CD14-positive monocyte (primary cell): ENCODE results near the gene PICK1. TPM values are rescaled to one million over a fixed set of nuclear protein-coding genes. Genes with fewer than 3 reads are reported as not detected.

ENCODE experiments used
- DNase-seq, 3 donors: peaks; one replicate each; pipeline ENCODE4 v3.0.0-alpha.2; 2011 to 2022
- H2AFZ ChIP-seq: 2 replicates; pipeline ENCODE4 v1.6.0; 2012; ENCODE audit warnings: mild to moderate bottlenecking, low read depth, low read length, inconsistent platforms; ENCODE audit not compliant: insufficient read depth, poor library complexity, severe bottlenecking
- H3K27ac ChIP-seq, 2 donors: 1 replicate in 1 of 2; 2 replicates in 1 of 2; pipeline ENCODE4 v1.5.1; 2012 to 2013; ENCODE audit warnings: low read length in 2 of 2, control low read depth in 1 of 2, inconsistent platforms in 1 of 2, low read depth in 1 of 2, mild to moderate bottlenecking in 1 of 2
- H3K27me3 ChIP-seq, 2 donors: one replicate each; pipeline versions ENCODE4 v1.6.0 to v1.6.1; 2011 to 2013; ENCODE audit warnings: low read length in 2 of 2; ENCODE audit not compliant: control insufficient read depth in 2 of 2, insufficient read depth in 2 of 2
- H3K36me3 ChIP-seq, 2 donors: replicated peaks in 1 of 2; 1 replicate in 1 of 2; 2 replicates in 1 of 2; pipeline versions ENCODE4 v1.5.1 to v1.6.1; 2012 to 2013; ENCODE audit warnings: low read length in 2 of 2, control low read depth in 1 of 2, inconsistent platforms in 1 of 2, mild to moderate bottlenecking in 1 of 2; ENCODE audit not compliant: insufficient read depth in 2 of 2, control insufficient read depth in 1 of 2
- H3K4me1 ChIP-seq, 2 donors: 1 replicate in 1 of 2; 2 replicates in 1 of 2; pipeline versions ENCODE4 v1.5.1 to v1.6.1; 2012 to 2013; ENCODE audit warnings: low read length in 2 of 2, control low read depth in 1 of 2, inconsistent platforms in 1 of 2, mild to moderate bottlenecking in 1 of 2, moderate library complexity in 1 of 2; ENCODE audit not compliant: insufficient read depth in 2 of 2, control insufficient read depth in 1 of 2
- H3K4me2 ChIP-seq: replicated peaks from 2 replicates; pipeline ENCODE3; 2012; ENCODE audit warnings: low read length, moderate library complexity, mild to moderate bottlenecking; ENCODE audit not compliant: poor library complexity, severe bottlenecking; ENCODE audit errors: extremely low read depth
- H3K4me3 ChIP-seq, 3 experiments: fragments of 200-600 bp in 1 of 3; sonication (generic) in 1 of 3; replicated peaks in 1 of 3; 1 replicate in 2 of 3; 2 replicates in 1 of 3; pipeline ENCODE4 v1.5.1; 2011 to 2013; ENCODE audit warnings: low read length in 3 of 3, mild to moderate bottlenecking in 3 of 3, control low read depth in 2 of 3, low read depth in 2 of 3, inconsistent platforms in 1 of 3, moderate library complexity in 1 of 3
- H3K79me2 ChIP-seq: 2 replicates; pipeline ENCODE4 v1.6.0; 2012; ENCODE audit warnings: mild to moderate bottlenecking, control low read depth, inconsistent platforms, low read length, moderate library complexity; ENCODE audit not compliant: insufficient read depth
- H3K9ac ChIP-seq: 2 replicates; pipeline ENCODE4 v1.6.0; 2017; ENCODE audit warnings: low read length, mild to moderate bottlenecking; ENCODE audit not compliant: insufficient read depth, poor library complexity, severe bottlenecking
- H3K9me3 ChIP-seq, 2 donors: replicated peaks in 1 of 2; 1 replicate in 1 of 2; 2 replicates in 1 of 2; pipeline versions ENCODE4 v1.5.1 to v1.6.1; 2012 to 2013; ENCODE audit warnings: low read length in 2 of 2, control low read depth in 1 of 2; ENCODE audit not compliant: control insufficient read depth in 1 of 2, insufficient read depth in 1 of 2
- H4K20me1 ChIP-seq: 2 replicates; pipeline ENCODE4 v1.6.0; 2012; ENCODE audit warnings: mild to moderate bottlenecking, low read length, control low read depth, moderate library complexity; ENCODE audit not compliant: insufficient read depth
- H3K27ac Mint-ChIP-seq, 7 donors: one replicate each; pipeline ENCODE4 v1.8.0; 2020; ENCODE audit warnings: mild to moderate bottlenecking in 7 of 7, mixed read lengths in 7 of 7, moderate library complexity in 6 of 7, inconsistent platforms in 2 of 7
- H3K27me3 Mint-ChIP-seq, 3 donors: one replicate each; pipeline ENCODE4 v1.8.0; 2021 to 2022; ENCODE audit warnings: low read depth in 3 of 3, mild to moderate bottlenecking in 3 of 3, mixed read lengths in 3 of 3, moderate library complexity in 3 of 3, inconsistent platforms in 1 of 3
- H3K36me3 Mint-ChIP-seq, 2 donors: one replicate each; pipeline ENCODE4 v1.8.0; 2020; ENCODE audit warnings: mixed read lengths in 2 of 2, inconsistent platforms in 1 of 2, mild to moderate bottlenecking in 1 of 2
- H3K4me1 Mint-ChIP-seq: one replicate; pipeline ENCODE4 v1.8.0; 2020; ENCODE audit warnings: mild to moderate bottlenecking, mixed read lengths
- H3K4me3 Mint-ChIP-seq, 2 donors: one replicate each; pipeline ENCODE4 v1.8.0; 2020; ENCODE audit warnings: mild to moderate bottlenecking in 2 of 2, mixed read lengths in 2 of 2, moderate library complexity in 1 of 2
- H3K9me3 Mint-ChIP-seq, 7 donors: one replicate each; pipeline ENCODE4 v1.8.0; 2020 to 2022; ENCODE audit warnings: mixed read lengths in 7 of 7, mild to moderate bottlenecking in 6 of 7, moderate library complexity in 6 of 7, inconsistent platforms in 2 of 7
- WGBS: methylation state at CpG from one replicate; pipeline ENCODE4 v1.1.5; 2013; ENCODE audit warnings: missing lambda C conversion rate; ENCODE audit not compliant: insufficient coverage; 5-methylcytosine and 5-hydroxymethylcytosine counted together
- intact Hi-C, 2 donors: fragments of 100-400 bp; cut with micrococcal nuclease; formaldehyde crosslinking; loops; one replicate each; pipeline versions ENCODE4 v1.15.0 to v1.15.1; 2023
- polyA plus RNA-seq, 3 donors: library from polyadenylated mRNA; depleted of rRNA in 1 of 3; unstranded in 2 of 3; stranded (reverse) in 1 of 3; fragments of 300-500 nt in 2 of 3; fragments of >200 nt in 1 of 3; fragmentation: Illumina TruSeq in 2 of 3; gene quantifications; 1 replicate in 2 of 3; 2 replicates in 1 of 3; pipeline ENCODE4 v1.2.3, GENCODE V29; 2012 to 2021
- TF ChIP-seq, protein P1 (sequence below): fragments of 200-600 bp; IDR thresholded peaks from one replicate; pipeline ENCODE4 v1.8.0; 2022; ENCODE audit warnings: antibody characterized with exemption, mild to moderate bottlenecking

The PICK1 gene
- polyA plus RNA-seq, 3 donors = 6.4 to 16.9 (median 7.2) TPM

DNA sequence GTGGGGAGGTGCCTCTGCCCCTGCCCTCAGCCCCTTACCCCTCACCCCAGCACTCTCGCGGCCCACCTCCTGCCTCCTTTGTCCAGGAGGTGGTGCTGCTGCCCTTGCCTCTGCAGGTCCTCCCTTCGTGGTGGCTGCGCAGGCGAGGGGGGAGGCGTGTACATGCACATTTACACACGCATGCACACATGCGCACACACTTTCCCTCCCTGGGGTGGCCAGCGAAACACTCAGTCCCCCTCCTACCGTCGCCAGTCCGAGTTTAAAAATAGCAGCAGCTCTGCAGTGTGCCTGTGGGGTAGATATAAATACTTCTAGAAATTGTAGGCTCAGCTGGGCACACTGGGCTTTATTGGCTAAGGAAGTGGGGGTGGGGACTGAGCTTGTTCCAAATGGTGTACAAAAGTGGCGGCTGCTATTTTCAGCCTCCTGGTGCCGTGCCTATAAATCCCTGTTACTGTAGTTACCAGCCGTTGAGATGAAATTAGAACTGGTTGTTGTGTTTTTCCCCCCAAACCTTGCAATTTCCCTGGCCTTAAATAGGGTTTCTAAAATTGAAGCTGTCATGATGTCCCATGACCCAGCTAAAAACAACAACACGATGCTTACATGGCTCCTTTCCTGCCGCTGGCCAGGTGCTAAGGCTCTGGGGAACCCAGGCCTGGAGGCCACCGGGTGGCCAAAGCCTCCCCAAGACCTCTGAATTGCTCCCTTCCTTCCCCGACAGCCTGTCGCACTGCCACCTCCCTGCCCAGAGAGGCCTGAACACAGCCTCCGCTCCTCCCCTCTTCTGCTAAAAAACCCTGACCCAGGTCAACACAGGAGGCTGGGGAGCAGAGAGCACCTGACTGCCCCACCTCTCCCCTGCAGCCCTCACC, 12.4 kb downstream of the PICK1 start:
- Histone ChIP-seq H4K20me1 (no peaks in the 10 kb centered on the region), H2AFZ (no peak overlapping the region), H3K4me1 (no peaks in the 10 kb centered on the region), H3K79me2 (no peaks in the 10 kb centered on the region), H3K27me3 (no peaks in the 10 kb centered on the region), H3K4me3 (no peak overlapping the region), H3K9me3 (no peaks in the 10 kb centered on the region), H3K36me3 (peaks cover 79 to 80% of the 10 kb centered on the region in 2 donors), H3K27ac (no peak overlapping the region), H3K9ac (peak overlapping the region; percentile 15), H3K4me2 (no peak overlapping the region)
- WGBS = 94% methylated on average over 14 of the region's 21 CpGs
- Mint-ChIP-seq H3K4me3 (no peak overlapping the region), H3K4me1 (no peaks in the 10 kb centered on the region), H3K36me3 (peaks cover 53 to 86% of the 10 kb centered on the region in 2 donors), H3K27me3 (peaks cover 0 to 3% (median 0%) of the 10 kb centered on the region in 3 donors), H3K9me3 (peaks cover 0 to 1% (median 0%) of the 10 kb centered on the region in 7 donors), H3K27ac (no peak overlapping the region)
- TF ChIP-seq, protein P1, sequence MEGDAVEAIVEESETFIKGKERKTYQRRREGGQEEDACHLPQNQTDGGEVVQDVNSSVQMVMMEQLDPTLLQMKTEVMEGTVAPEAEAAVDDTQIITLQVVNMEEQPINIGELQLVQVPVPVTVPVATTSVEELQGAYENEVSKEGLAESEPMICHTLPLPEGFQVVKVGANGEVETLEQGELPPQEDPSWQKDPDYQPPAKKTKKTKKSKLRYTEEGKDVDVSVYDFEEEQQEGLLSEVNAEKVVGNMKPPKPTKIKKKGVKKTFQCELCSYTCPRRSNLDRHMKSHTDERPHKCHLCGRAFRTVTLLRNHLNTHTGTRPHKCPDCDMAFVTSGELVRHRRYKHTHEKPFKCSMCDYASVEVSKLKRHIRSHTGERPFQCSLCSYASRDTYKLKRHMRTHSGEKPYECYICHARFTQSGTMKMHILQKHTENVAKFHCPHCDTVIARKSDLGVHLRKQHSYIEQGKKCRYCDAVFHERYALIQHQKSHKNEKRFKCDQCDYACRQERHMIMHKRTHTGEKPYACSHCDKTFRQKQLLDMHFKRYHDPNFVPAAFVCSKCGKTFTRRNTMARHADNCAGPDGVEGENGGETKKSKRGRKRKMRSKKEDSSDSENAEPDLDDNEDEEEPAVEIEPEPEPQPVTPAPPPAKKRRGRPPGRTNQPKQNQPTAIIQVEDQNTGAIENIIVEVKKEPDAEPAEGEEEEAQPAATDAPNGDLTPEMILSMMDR = no peak
- intact Hi-C loops = loop anchor here in 1 of 2 donors (5.0 kb wide), 1 partner anchor 43 kb away; the partner anchor contains the start of gene BAIAP2L2
- DNase-seq = no peak

DNA sequence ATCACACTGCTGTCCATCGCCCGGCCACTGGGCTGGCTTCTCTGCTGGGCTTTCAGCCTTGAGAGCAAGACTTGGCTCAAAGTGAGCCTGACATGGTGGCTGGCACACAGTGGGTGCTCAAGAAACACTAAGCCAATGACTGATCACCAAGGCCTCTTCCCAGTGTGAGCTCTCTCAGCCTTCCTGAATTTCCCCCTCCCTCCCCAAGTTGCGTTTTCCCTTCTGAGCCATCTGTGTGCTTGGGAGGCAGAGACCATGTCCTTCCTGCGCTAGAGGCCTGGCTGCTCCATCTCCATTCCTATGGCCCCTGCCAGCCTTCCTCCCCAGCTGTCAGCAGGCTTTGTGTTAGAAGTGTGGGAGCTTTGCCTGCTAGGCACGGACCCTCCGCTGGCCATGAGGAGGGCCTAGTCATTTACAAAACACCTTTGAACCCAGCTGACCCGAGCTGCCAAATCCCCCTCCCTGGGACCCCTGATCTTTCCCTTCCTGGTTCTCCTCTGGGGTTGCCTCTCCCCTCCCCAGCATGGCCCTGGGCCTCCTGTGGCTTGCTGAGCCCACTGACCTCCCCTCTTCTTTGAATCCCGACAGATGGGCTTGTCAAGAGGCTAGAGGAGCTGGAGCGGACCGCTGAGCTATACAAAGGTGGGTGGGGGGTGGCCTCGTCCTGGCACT, 13.2 kb downstream of the PICK1 start:
- no peaks in the 10 kb centered on the region for H3K9me3 ChIP-seq
- H4K20me1 ChIP-seq = no peaks in the 10 kb centered on the region
- H3K27me3 ChIP-seq = no peaks in the 10 kb centered on the region
- peak overlapping the region; percentile 15 for H3K9ac ChIP-seq
- H3K79me2 ChIP-seq = no peaks in the 10 kb centered on the region
- no peak overlapping the region for H3K4me3 Mint-ChIP-seq
- 96% methylated on average over 6 of the region's 11 CpGs for WGBS
- intact Hi-C loops = loop anchor here in 1 of 2 donors (5.0 kb wide), 1 partner anchor 42 kb away; the partner anchor contains the start of gene BAIAP2L2
- DNase-seq = no peak
- H2AFZ ChIP-seq = no peak overlapping the region
- no peak overlapping the region for H3K4me3 ChIP-seq
- no peaks in the 10 kb centered on the region for H3K4me1 Mint-ChIP-seq
- H3K9me3 Mint-ChIP-seq = no peaks in the 10 kb centered on the region
- TF ChIP-seq, protein P1 = no peak
- peaks cover 48 to 79% of the 10 kb centered on the region in 2 donors for H3K36me3 Mint-ChIP-seq
- H3K27me3 Mint-ChIP-seq = peaks cover 0 to 1% (median 0%) of the 10 kb centered on the region in 3 donors
- peaks cover 74 to 78% of the 10 kb centered on the region in 2 donors for H3K36me3 ChIP-seq
- peak overlapping the region in 2 of 7 donors; percentile 61 to 72 for H3K27ac Mint-ChIP-seq
- H3K4me1 ChIP-seq = no peaks in the 10 kb centered on the region
- no peak overlapping the region for H3K4me2 ChIP-seq
- no peak overlapping the region for H3K27ac ChIP-seq
